Activated T-helper 9 cell treated with anti-CD3 and anti-CD28 coated beads, Interleukin-2, amount 50 U/mL, for 16 hours (primary cell): Measurements from ENCODE around the gene RASGRP1.
"Not testable (repeated sequence)": the region's sequence is repeated elsewhere in the genome, so short reads cannot be mapped to it uniquely, and the experiment has no call there.

Source experiments
- DNase-seq: peaks from one replicate; pipeline ENCODE4 v3.0.0-alpha.2; 2020; ENCODE audit warnings: low read depth

RASGRP1 gene

DNA sequence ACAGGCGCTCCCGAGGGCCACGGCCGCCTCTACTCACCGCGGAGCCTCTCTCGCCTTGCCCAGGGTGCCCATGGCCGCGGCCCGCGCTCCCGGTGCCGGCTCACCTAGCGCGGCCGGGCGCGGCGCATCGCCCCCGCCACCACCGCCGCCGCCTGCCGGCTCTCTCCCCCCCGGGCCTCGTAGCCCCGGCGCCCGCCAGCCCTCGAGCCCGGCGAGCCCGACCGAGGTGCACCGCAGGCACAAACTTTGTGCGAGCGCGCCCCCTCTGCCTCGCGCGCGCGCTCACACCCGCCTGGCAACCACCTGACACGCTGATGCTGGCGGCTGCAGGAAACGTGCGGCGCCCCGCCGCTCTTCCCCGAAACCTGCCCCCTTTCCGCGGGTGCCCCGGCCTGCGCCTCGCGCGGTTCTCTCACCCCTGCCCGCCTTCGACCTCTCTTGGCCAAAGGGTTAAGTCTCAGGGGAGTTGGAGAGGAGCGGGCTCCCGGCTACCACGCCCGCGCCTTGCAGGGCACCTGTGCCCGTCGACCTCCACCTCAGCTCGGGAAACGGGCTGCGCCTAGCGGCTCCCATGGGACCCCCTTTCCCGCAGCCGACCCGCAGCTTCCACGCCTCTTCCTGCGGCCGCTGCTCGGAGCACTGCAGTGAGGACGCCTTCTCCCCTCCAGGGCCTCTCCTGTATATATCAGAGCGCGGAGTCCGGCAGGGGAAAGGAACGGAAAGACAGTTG lies at the start of gene RASGRP1:
RASGRP1 (minus strand) TSS at position 258 of the 730 bp plus-strand sequence; CDS start at position 72, 186 bp downstream.
- peak; percentile 82 for DNase-seq

DNA sequence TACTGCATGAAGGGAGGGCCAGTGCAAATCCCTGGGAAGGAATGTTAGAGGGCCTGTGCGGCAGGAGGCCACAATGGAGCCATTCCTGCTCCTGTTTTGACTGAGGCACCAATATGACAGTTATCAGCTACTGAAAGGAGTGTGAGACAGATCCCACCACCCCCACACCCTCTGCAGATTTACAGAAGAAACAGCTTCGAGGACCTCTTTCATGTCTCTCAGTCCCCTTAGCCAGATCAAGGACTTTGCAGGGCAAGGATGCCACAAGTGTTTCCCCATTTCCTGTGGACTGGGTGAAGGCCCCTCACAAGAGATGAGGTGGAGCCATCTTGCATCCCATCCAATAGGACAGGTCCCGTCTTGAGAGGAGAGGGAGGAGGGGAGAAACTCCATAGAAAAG lies 48.5 kb upstream of the RASGRP1 start:
- DNase-seq, result no peak

DNA sequence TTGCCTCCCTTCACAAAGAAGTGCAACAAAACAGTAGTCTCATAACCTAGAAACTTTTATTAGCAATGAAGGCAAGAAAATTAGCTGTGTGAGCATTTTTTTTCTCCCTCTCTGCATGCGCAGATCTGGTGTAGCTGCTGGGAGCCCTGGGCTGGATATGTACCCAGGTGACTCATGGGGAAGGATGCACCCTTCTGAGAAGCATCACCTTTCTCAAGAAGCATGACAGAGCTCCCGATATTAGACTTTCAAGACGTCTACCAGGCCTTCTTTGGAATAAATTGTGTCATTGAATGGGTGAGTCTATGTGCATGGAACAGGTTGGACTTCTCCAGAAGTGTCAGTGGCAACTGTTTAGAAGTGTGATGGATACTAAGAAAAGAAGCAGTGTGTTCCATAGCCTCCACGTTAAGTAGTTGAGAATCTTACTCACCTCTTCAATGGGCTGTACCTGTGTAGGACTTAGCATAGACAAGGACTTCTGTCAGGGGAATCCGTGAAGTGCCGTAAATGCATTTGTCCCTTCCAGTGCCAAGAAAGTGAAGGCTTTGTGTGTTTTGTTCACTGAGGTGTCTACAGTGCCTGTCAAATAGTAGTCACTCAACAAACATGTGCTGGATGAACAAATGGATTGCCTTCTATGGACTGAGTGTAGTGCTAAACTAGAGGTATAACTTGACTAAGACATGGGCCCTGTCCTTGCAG lies 47.7 kb upstream of the RASGRP1 start:
- DNase-seq, result peak; percentile 33

DNA sequence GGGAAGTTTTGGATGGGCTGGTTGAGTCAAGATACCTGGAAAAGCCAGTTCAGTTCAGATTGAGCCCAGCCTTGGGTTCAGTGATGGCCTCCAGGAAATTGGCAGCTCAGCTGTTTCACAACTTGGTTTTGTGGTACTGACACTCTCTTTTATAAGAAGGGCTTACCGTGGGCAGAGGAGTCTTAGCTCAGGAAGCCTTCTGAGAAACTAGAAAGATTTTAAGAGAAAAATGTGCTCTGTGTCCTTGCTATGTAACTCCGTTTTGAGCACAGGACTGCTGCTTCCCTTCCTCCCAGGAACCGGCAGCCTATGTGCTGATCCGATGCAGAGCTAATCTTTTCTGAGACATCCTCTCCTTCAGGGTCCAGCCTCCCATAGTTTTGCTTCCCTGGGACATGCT lies 46.6 kb upstream of the RASGRP1 start:
- DNase-seq, result peak; percentile 6

DNA sequence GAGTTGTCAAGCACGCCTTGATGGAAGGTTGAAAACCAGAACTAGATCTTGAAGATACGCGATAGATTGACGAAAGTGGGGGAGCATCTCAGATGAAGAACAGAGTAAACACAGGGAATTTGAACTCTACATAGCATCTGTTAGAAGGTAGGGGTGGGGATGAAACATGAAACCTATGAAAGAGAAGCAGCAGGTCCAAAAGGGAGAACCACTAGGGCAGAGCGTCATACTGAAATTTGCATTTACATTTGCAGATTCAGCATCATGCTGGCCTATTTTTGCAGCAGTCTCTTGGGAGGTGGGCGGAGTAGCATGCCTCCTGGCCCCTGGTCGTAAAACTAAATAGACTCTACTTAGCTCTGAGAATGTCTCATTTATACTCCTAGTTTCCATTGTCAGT lies 46.1 kb upstream of the RASGRP1 start:
- DNase-seq, result no peak

DNA sequence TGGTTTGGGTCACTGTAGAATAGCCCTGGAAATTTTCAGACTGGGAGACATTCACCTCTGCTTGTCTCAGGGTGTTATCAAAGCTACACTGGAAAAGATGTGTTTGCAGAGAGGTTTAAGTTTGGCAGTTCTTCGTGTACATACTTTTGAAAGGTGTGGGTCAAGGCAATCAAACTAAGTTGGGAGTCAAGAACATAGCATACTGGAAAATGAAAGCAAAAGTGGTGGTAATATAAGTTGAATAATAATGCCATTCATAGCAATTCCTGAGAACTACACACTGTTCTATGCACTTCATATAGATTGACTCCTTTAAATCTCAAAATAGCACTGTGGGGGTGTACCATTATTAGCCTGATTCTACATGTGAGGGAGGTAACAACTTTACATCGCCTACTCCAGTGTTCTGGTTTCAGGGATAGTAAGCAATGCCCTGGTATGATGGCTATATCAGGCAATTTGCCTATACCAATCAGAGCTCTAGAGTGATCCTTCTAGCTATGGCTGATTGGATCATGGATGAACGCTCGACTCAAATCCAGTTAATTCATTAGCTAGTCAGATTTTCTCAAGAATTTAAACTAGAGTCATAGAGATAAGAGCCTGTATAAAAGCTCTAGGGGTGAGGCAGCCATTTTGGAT lies 44.6 kb upstream of the RASGRP1 start:
- no peak for DNase-seq

DNA sequence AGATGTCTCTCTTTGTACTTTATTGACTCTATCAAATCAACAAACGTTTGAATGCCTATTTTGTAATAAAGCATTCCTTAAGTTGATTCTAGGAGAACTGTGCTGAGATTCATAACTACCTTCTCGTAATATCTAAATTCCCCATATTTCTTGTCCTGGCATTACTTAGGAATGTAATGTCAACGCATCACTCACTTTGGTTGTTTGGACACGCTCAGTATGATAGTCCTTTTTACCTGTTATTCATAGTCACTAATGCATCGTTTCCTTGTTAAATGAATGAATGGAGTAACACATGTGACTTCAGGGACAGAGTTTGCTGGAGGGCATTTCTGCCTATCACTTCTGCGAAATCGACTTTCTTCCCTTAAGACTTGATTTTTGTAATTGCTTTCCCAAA lies 44.1 kb upstream of the RASGRP1 start:
- DNase-seq, result no peak

DNA sequence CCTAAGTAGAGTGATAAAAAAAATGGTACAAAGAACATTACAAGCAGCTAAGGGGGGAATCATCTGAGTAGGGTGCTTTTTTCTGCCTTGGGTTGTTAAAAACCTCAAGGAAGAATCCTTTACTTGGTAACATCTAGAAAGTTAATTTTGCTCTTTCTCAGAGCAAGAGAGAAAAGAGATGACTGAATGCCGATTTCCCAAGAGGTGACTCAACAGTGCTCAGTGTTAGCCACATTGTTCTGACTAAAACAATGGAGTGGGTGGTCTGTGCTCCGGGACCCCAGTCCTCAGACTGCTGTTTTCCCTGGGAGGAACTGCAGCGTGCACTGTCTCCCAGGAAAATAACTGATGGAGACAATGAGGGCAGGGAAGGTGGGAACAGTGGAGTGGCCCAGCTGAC lies 41.1 kb upstream of the RASGRP1 start:
- no peak for DNase-seq

DNA sequence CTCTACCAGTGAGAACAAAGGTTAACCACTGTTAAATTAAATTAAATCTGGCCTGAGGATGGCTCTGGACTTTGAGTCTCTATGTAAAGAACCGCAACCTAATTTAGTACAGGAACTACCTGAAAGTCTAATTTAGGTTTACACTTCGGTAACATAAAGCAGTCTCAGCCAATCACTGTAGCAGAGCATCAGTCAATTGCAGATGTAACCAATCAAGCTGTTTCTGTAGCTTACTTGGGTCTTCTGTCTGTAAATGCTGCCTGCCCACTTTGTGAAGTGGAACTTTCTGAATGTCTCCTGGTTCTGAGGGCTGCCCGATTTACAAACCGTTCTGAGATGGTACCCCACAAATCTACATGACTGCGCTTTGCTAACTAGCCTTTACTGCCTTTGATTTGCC lies 39.1 kb upstream of the RASGRP1 start:
- no peak for DNase-seq

DNA sequence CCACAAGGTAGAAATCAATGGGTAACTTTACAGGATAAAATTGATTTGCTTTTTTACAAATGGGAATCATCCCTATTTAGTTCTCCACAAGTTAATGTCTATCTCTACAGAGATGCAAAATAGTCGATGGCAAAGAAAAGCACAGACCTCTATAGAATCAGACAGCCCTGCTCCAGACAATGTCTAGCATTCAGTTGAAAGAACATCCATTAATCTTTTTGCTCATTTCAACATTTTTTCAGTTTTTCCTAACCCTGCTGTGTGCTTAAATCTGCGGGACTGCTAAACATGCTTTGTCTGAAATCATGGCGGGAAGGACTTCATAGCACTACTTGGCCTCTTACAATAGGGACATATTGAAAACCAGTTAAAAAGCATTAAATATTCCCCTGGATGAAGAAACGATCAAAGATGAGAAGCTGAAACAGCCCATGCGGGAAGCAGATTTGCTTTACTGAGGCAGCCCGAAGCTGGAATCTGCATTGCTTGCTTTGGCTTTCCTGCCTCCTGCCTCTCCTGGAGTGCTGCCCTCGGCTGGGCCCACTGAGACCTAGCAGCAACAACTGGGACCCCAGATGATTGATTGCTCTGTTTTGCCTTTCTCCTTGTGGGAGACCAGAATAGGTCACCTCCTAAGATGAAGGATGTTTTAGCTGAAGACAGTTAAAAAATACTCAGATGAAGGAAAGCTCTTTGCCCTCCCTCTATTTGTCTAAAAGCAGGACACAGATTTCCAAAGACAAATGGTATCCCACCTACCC lies 38.5 kb upstream of the RASGRP1 start:
- no peak for DNase-seq

DNA sequence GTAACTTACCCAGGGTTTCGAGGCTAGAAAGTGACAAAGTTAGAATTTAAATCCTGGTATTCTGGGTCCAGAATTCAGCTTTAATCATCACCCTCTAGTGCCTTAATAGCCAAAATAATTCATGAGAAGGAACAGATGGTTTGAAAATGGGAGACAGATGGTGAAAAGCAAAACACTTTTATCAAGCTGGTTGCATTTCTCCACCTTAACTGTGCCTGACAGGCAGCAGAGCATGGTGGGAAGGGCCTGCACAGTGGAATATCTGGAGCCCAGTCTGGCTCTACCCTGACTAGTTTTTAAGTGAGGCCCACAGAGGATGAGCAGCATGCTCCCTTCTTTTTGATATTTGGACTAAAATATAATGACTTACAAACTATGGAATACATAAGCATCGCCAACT lies 35.6 kb upstream of the RASGRP1 start:
- DNase-seq, result no peak

DNA sequence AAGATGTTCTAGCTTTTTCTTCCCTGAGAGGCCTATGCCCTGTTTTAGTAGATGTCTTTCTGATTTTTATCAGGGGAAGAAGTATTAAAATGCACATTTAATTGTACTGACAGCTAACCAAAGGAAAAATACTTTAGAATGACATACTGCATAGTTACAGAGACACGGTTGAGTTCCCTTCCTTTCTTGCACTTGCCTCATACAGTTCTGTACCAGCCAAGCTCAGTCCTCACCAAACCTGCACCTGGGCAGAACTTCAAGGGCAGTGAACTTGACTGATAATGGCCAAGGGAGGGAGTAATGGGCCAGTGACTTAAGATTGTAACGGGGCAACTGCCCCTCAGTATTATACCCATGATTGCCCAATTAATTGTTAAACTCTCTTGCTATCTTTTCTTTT lies 34.1 kb upstream of the RASGRP1 start:
- DNase-seq, result no peak

DNA sequence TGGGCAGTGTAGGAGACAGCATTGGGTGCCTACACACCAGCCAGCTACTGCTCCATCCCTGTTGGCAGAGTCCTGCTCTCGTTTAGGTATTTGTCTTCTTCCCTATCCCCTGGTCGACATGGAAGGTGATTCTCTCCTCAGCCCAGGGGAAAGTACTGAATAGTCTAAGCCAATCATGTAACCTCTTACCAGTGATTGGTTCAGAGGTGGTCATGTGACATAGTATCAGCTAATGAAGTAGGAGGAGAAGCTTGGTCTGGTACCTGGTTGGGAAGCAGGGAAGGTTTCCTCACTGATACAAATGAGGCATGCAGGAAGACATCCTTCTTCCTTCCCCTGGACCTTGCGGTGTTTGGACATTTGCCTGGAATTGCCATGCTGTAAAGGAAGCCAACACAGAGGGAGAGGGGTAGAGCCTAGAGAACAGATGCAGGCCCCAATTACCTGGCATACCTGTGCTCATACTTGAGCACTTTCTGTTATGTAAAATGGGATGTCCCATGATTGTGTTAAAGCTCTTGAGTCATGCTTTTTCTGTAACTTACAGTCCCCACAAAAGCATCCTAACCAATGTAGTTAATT lies 32.7 kb upstream of the RASGRP1 start:
- no peak for DNase-seq

DNA sequence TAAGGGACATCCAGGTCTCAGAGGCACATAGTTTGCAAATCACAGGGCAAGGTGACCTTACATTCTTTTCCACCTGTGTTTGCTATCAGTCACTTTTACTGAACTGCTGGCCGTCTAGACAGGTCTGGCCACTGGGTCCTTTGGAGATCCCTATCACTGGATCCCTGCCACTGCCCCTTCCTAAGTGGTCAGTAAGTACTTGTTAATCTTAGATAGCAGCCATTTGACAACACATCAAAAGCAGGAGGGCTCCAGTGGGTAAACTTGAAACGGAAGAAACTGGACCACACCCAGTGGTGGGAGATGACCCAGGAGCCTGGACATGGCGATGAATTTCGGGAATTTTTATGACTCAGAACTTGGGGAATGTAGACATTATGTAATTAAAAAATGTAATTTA lies 28.9 kb upstream of the RASGRP1 start:
- no peak for DNase-seq

DNA sequence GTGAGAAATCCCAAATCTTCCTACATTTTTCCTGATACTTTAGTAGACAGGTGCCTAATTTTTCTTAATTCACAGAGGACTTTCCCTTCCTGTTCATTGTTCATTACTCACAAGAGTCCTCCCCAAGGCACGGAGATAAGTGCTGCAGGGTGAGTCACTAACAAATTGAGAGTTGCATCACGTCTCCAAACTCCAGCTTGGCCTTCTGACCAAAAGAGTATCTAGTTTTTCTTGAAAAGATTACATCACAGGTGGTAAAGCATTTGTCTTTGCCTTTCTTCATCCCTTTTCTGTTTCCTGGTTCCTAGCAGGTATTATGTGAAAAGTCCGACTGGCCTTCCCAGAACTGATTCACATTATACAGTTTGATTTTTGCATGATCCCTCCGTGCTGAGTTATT lies 24.9 kb upstream of the RASGRP1 start:
- DNase-seq, result no peak

DNA sequence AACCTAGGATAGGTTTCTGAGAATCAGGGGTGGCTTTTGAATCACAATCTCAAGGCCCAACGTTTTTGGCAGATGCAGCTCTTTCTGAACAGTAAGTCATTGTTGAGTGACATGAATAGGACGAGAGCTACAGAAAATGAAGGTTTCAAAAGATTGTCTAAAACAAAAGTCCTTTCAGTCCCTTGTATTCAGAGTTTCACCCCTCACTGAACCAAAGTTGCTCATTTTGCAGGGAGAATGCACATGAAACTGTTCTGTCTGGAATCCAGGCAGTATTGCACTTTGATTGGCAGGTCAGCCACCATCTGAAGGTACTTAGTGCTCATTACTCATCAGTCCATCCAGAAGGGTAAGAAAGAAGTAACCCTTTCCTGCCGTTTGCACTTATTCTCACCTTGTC lies 24.1 kb upstream of the RASGRP1 start:
- DNase-seq, result no peak

DNA sequence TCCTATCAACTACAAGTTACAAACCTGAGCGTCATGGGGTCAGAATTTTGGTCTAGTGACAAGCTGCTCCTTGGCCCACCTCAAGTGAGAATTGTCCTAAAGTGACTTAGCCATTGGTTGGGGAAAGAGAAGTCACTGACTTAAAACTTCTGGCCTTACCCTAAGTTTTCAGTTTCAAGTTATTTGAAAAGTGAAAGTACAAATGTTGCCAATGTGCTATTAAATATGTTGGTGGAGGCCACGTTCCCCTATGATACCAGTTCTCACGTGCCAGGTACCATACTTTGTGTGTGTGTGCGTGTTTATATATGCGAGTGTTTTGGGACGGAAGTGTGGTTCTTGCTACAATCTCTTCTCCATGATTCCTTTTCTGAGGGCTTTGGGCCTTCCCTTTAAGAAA lies 22.6 kb upstream of the RASGRP1 start:
- DNase-seq, result no peak

DNA sequence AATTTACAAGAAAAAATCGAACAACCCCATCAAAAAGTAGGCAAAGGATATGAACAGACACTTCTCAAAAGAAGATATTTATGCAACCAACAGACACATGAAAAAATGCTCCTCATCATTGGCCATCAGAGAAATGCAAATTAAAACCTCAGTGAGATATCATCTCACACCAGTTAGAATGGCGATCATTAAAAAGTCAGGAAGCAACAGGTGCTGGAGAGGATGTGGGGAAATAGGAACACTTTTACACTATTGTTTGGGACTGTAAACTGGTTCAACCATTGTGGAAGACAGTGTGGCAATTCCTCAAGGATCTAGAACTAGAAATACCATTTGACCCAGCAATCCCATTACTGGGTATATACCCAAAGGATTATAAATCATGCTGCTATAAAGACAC lies 21.4 kb upstream of the RASGRP1 start:
- DNase-seq, result not testable (repeated sequence)

DNA sequence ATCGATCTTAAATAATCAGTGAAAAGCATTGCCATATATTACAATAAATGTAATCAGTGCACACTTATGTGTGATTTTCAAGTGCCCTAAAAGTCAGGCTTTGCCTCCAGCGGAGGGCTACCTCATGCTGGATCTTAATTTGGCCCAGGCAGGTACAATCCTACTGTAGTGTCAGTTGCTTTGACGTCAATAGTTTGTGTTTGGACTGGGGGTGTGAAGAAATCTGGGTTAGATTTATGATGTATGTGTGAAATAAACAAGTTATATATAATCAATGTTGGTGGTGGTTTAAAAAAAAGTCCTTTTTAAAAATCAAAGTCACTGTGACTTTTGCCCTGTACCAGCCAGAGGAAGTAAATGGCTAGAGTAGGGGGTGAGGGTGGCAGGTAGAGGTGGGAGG lies 14.0 kb upstream of the RASGRP1 start:
- no peak for DNase-seq

DNA sequence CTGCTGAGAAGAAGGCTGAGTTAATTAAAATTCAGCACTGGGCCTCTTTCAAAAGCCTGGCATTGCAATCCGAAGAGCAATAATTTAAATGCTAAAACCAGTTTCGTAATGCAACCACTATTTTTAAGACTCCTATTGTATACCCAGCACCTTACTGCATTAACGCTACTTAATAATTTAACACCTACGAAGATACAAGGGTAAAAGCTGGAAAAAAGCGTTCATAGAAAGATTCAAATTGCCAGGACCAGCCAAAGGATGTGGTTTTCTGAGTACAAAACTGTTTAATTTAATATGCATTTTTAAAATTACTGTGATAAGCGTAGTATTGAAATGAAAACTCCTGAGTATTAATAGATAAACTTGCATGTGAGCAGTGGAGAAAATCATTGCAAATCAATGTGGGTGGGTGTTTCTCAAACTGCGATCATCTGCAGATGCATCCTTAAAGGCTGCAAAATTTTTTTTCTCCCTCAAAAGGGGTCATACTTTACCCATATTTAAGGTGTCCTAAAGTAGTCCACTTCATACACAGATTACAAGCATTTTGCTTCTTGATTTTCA lies 12.9 kb upstream of the RASGRP1 start:
- DNase-seq, result no peak

DNA sequence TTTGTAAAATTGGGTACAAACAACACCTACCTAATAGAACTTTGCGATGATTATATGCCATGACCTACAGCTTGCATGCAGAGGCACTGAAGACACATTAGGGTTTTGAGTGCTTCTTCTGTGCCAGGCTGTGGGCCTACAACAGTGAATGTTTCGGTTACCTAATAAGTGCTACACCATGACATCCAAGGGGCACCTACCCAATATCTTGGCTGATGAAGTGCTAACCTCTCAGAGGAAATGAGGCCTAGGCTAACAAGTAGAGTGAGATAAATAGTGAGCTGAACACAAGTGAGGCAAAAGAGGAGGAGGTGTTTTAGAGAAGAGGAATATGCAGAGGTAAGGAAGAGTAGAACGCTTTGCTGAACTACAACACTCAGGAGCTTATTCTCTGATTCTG lies 12.2 kb upstream of the RASGRP1 start:
- DNase-seq, result no peak

DNA sequence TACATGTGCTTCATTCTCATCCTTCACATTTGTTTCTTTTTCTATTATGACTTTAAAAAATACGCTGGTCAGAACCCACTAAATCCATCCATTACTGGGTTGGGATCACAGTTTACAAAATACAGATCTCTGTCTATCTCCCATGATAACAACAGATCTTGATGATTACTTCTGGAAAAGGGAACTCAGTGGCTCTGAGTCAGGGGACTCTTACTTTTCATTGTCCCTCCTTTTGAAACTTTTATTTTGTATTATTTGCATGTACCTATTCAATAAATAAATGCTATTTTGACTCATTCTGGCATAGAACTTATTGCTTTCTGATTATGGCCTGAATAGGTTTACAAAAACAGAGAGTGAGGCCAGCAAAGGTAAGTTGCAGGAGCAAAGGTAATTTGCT lies 11.6 kb upstream of the RASGRP1 start:
- DNase-seq, result no peak
